NCI-H524 treated with DMSO at 0.1 percent for 48 hours (cell line): ENCODE data around the gene PPP6R1.
"Not testable (repeated sequence)": the region's sequence is repeated elsewhere in the genome, so short reads cannot be mapped to it uniquely, and the experiment has no call there.

Source experiments
- DNase-seq: peaks from one replicate; lab custom pipeline; 2025; lab: John Stamatoyannopoulos, UW

PPP6R1 gene

DNA sequence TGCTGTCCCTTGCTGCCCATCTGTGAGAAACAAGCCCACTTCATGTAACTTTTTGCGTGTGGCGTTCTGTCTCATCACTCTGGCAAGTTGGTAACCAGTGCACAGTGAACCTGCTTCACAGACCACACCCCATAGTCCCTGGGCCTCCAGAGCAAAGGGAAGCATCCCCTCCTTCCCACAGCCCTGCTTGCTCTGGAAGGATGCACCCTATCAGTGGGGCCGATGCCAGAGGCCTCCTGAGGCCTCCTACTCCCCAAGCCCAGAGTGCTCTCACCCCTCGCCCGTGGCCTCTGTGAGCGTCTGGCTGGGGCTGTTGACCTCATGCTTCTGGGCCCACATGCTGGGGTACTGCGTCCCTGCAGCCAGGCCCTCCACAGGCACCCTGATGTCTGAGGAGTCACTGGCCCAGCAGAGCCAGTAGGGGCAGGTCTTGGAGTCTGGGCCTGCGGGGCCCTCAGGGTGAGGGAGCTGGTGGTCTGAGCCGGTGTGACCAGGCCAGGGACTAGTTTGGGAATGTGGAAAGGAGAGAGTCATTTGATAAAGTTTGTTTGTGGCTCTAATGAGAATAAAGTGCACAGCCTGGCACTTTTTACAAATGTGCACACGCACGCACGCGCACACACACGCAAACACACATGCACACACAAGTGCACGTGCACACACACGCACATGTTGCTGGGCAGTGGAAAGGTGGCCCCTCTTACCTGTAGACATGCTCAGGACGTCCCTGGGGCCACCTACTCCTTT lies 35.4 kb downstream of the PPP6R1 start:
- no peak for DNase-seq

DNA sequence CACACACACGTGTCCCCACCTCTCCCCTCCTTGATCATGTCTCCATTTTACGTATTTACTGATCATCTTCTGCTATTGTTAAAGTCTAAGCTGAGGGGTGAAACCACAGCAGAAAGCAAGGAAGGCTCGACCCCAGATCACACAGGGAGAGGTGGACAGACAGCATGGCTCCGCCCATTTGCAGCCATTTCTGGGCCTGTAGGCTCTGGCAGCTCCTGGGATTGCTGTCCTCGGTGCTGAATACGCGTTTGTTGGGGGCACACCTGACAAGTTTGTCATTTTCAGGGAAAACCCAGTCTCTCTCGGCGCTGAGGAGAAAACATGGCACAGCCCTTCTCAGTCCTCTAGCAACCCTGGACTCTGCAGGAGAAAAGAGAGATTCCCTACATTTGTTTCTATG lies 38.3 kb downstream of the PPP6R1 start:
- DNase-seq = no peak

DNA sequence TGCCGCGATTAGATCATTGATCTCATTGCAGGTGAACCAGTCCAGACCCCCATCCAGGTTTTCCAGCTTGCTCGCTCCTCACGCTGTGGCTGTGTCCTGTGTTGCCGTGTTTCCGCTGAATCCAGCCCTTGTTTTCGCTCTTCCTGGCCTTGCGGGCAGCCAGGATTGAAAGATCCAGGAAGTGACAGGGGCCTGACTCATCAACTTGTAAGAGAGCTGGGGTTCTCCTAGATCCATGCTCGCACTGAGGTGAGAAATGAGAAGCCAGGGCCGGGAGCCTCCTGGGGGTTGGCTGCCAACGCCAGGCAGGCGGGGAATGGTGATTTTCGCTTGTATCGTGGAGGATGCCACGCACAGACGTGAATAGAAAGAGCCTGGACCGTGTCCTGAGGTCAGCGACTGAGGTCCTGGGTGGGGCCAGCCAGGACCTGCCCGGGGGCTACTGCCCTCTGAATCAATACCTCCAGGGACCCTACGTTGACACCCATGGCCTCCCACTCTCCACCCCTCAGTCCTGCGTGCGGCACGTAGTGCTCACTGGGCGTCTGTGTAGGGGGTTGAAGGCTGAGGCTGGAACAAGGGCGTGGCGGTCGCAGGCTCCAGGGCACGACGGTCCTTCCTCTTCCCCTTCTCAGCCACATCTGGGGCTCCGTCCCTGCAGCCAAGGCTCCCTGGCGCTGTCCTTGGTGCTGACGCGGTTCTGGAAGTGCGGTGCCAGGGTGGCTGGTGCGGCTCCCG lies 42.2 kb downstream of the PPP6R1 start:
- peak; percentile 69 for DNase-seq

DNA sequence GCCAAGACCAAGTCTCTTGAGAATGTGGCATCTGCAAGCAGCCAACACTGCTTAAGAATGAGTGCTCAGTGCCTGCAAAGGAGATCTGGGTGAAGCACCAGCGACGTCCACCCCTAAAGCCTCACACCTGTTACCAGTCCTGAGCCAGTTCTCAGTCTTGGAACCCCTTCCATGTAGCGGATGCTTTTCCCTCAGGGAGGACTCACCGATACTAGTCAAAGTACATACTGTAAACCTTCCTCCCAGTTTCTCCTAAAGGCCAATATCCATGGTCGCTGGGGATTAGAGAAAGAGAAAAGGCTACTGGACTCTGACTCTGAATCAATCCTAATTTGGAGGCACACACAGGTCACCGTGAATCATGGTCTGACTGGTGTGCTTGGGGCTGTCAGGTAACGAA lies 45.3 kb downstream of the PPP6R1 start:
- DNase-seq = no peak

DNA sequence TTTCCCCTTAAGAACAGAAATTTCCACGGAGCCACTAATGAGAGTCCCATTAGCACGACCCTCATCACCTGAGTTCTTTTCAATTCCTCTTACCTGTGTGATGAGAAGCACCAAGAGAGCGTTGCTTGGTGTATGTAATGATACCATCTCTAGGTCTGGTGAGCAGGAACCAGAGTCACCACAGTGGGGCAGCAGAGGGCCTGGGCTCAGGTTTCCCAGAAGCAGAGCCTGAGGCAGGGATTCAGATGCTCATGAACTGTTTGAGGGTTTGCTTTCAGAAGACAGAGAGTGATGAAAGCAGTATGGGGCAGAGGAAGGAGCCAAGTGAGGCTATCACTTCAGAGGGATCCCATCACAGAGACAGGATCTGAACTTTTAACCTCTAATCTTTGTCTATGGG lies 46.4 kb downstream of the PPP6R1 start:
- no peak for DNase-seq

DNA sequence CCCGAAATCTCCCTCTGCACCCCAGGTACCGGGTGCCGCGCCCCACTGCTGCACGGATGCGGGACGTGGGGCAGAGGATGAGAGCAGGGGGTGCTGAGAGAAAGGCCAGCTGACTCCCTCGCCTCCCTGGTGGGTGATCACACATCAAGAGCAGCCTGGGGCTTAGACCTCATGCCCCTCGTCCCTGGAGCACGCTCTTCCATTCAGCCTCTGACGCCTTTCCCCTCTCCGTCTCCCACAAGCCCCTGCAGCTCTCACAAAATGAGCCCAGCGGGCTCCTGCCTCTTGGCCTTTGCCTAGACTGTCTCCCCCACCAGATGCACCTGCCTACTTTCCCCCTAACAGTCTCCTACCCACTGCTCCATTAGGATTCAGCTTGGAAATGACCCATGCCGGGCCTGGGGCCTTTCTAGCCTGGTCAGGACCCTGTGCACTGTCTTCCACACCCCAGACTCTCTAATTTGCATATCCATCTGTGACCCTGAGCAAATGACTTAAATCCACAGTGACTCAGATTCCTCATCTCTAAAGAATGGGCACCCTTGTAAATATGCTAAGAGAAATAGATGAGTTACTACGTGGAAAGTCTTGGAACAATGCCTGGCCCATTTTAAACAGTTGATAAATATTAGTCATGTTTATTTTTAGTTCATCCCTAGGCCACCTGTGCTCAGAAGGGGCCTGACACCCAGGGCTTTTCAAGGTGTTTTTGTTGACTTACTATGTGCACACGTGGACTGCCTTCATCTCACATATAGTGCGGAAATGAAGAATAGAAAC lies 48.9 kb downstream of the PPP6R1 start:
- no peak for DNase-seq

DNA sequence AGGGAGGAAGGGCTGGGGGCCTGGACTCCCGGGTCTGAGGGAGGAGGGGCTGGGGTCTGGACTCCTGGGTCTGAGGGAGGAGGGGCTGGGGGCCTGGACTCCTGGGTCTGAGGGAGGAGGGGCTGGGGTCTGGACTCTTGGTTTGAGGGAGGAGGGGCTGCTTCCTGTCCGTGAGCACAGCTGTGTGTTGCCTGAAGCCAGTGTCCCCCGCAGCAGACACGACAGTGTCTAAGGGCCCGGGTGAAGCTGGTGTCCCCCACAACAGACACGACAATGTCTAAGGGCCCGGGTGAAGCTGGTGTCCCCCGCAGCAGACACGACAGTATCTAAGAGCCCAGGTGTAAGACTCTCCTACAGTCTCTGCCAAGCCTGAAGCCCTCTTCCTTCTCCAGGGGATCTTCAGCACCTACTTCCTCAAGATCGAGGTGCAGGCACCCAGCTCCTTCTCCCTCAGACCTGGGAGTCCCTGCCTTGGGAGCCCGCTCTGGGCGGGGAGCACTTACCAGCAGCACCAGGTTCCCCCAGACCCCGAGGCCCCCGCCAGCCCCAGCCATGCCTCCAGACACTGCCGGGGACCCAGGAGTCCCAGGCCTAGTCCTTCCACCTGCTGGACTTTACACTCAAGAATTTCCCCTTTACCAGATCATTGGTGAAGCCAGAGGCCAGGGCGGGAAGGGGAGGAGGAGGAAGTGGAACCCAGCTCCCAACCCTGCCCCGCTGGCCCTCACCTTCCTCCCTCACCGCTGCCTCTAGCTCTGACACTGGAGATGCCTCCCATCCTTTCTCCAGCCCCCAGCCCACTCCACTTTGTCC lies 49.7 kb downstream of the PPP6R1 start, which contains the start of gene PTPRH:
PTPRH (minus strand) TSS at position 622 of the 813 bp plus-strand sequence; CDS start at position 554, 68 bp downstream.
- no peak for DNase-seq

DNA sequence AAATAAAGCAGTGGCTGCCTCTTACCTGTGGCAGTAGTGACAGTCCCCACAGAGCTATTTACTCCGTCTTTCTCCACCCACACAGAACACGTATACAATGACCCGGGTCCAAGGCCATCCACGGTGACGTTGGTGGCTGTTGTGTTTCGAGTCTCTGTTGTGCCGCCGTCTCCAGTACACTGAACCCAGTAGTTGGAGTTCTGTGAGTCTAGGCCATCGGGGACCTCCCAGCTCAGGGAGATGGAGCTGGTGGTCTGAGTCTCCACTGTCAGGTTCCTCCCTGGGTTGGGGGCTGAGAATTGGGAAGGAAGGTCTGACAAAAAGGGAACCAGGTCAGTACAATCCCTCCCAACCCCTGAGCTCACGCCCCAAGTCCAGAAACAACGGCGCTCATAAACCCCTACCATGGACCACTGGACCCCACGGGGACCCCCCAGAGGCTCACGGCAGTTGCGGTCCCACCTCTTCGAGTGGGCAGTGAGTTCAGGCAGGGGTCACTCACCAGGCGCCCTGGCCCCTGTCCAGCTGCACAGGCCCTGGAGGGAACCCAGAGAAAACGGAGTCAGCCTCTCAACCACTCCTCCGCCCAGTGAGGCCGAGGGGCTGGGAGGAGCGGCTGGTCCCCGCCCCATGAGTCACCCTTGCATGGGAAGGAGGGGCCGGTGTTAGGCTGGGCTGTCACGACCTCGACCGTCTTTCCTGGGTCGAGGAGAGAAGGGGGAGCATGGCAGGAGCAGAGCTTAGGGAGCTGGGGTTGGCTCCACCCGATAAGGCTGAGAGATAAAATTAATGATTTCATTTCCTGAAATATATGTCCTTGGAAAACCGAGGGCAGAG lies 51.9 kb downstream of the PPP6R1 start:
- no peak for DNase-seq

DNA sequence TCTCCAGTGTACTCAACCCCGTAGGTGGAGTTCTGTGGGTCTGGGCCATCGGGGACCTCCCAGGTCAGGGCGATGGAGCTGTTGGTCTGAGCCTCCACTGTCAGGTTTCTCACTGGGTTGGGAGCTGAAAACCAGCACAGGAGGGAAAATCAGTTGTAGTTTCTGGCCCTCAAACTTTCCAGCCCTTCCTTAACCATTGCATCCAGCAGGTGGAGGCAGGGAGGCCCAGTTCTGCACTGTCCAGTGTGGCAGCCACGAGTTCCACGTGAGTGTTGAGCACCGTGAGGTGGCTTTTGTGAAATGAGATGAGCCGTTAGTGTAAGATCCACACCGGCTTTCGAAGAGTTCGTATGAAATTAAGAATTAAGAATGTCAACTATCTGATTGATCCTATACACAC lies 56.6 kb downstream of the PPP6R1 start:
- DNase-seq = not testable (repeated sequence)

DNA sequence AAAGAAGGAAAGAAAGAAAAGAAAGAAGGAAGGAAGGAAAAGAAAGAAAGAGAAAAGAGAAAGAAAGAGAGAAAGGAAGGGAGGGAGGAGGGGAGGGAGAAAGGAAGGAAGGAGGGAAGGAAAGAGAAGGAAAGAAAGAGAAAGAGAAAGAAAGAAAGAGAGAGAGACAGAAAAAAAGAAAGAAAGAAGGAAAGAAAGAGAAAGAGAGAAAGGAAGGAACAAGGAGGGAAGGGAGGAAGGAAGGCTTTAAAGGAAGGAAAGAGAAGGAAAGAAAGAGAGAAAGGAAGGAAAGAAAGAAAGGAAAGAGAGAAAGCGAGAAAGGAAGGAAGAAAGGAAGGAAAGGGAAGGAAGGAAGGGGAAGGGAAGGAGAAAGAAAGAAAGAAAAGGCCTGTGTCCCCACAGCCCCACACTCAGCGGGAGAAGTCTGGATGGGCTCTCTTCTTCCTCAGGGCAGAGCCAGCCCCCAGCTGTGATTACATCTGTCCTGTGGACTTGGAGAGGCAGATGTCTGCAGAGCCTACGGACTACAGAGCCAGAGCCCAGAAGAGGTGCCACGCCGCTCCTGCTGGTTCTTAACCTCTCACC lies 59.1 kb downstream of the PPP6R1 start:
- DNase-seq = no peak

DNA sequence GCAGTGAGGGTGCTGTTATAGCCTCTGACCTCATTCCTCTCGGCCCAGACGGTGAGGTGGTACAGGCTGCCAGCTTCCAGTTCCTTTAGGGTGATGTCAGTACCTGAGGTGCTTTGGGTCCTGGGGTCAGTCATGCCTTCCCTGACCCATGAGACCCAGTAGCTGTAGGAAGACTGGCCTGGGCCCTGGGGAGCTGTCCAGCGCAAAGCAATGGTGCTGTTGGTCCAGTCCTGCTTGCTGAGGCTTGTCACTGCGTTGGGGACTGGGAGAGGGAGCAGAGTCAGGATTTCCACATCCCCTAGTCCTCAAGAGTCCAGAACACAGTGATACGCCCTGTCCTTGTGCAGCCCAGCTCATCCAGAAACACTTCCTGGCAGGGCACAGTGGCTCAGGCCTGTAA lies 60.2 kb downstream of the PPP6R1 start:
- DNase-seq = no peak

DNA sequence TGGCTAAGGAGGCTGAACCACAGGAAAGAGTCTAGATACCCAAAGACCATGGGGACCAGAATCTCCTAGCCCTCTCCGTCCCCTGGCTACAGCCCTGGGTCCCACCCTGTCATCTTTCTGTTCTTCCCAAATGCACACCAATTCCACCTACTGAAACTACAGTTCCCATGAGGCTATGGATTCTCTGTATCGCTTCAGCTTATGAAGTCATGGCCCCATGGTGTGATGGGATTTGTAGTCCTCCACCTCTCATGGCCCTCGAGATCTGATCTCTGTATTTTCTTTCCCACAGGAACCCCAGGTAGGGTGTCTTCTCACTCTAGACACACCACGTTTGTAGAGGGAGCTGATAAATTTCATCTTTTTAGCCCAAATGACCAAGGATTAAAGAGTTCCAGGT lies 61.3 kb downstream of the PPP6R1 start:
- no peak for DNase-seq

DNA sequence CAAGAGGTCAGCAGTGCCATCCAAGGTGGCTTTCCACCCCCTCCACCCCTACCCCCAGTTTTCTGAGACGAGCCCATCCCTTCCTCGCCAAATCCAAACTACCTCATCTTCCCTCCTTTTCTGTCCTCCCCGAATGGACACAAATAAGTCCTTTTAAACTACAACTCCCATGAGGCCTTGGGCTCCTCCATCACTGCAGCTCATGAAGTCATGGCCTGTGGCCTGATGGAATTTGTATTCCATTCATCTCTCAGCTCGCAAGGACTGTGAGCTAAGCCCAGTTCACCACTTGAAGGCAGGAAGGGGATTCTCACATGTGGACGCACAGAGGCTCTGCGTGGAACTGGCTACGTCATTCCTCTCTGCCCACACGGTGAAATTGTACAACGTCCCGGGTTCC lies 62.0 kb downstream of the PPP6R1 start:
- no peak for DNase-seq

DNA sequence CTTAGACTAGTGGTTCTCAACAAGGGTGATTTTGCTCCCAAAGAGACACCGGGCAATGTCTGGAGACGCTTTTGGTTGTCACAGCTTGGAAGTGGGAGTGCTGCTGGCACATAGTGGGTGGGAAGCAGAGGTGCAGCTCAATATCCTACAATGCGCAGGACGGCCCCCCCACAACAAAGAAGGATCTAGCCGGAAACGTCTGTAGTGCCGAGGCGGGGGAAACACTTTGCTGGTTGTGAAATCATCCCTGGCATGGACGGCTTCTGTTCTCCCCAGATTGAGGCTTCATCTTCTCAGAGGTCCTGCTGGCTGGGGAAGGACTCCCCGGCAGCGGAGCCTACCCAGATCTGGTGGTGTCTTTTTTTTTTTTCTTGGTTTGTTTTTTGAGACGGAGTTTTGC lies 65.3 kb downstream of the PPP6R1 start:
- no peak for DNase-seq

DNA sequence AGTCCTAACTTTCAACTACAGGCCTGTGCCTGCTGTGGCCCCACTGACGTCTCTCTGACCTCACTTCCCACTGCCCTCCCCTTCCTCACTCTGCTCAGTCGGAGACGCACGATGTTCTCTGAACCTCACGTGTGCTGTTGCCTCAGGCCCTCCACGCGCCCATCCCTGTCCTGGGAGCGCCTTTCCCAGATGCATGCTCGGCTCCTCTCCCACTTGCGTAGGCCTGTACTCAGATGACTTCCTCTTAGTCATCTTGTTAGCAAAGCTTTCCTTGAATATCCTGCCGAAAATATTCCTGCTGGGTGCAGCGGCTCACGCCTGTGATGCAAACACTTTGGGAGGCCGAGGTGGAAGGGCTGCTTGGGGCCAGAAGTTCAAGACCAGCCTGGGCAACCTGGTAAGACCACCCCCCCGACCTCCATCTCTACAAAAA lies 69.4 kb downstream of the PPP6R1 start:
- no peak for DNase-seq

DNA sequence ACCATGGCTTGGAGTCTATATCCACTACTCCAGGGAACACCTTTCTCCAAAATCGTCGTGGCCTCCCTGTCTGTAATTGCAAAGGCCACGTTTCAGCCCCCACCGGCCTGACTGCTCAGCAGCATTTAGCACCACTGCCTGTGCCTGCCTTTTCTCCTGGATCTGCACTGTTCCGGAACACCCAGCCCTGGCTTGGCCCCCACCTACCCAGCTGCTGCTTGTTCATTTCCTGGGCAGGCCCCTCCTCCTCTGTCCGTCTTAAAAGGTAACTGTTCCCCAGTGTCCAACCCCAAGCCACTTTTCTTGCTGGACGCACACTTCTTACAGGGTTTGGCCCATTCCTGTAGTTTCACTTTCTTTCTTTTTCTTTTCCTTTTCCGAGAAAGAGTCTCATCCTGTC lies 70.2 kb downstream of the PPP6R1 start:
- DNase-seq = no peak

DNA sequence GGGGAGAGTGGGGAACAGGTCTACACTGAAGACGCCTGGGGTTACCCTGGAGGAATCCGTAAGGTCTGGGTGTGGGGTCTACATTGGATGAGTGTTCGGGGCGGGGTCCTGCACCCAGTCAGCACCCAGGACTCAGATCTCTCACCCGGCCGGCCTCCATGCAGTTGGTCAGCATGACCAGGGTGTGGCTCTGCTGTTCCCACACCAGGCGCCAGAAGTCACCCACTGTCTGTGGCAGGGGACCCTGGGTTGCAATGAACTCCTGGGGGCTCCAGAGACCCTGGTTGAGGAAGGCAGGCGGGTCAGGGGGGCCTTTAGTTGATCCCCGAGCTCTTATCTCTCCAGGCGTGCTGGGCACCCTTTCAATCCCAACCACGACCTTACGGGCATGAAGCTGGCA lies 72.7 kb downstream of the PPP6R1 start:
- DNase-seq = no peak

DNA sequence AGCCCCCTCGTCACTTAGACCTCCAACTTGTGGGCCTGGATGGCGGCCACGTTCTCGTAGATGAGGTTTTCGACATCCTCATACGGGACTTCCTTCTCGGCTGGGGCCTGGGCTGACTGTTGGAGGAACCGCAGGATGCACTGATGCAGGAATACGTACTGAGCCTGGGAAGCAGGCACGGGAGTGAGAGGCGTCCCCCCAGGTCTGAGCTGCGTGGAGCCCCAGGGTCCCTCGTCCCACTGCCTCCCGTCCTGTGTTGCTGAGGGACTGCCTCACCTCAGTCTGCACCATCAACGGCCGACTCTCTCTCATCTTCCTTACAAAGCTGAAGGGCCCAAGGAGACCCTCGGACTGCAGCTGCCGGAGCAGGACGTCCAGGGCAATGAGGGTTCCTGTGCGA lies 77.1 kb downstream of the PPP6R1 start:
- DNase-seq = no peak
